Mucosa of descending colon (tissue), 3 donors: ENCODE data around the gene CLIP2. TPM values are rescaled to one million over a fixed set of nuclear protein-coding genes. Genes with fewer than 3 reads are reported as not detected.
A peak's percentile ranks its signal among the peaks of the same experiment; 100 is the strongest.

Experiments
- ATAC-seq: fragments of 200-7000 bp; cut with Tn5 transposase; one replicate; pipeline ENCODE4 v1.9.1; 2020; ENCODE audit warnings: mild to moderate bottlenecking, moderate library complexity
- DNase-seq, 3 donors: peaks; one replicate each; pipeline ENCODE4 v3.0.0-alpha.2; 2020
- H3K36me3 ChIP-seq: fragments of 200-600 bp; one replicate; pipeline ENCODE4 v1.8.0; 2021; ENCODE audit warnings: low read depth, mild to moderate bottlenecking
- H3K4me1 ChIP-seq: fragments of 200-600 bp; one replicate; pipeline ENCODE4 v1.8.0; 2021; ENCODE audit warnings: low read depth, mild to moderate bottlenecking
- H3K4me3 ChIP-seq: fragments of 200-600 bp; one replicate; pipeline ENCODE4 v1.8.0; 2021; ENCODE audit warnings: mild to moderate bottlenecking
- H3K9me3 ChIP-seq: fragments of 200-600 bp; one replicate; pipeline ENCODE4 v1.8.0; 2021; ENCODE audit warnings: mild to moderate bottlenecking
- intact Hi-C, 2 donors: fragments of 100-400 bp; cut with DNase I in 1 of 2; cut with micrococcal nuclease in 1 of 2; formaldehyde crosslinking; loops; one replicate each; pipeline versions ENCODE4 v1.11.0 to v1.11.1; 2022; cut with DNase I, micrococcal nuclease
- total RNA-seq, 3 donors: library from RNA; stranded (reverse); fragmentation: NEBNext Ultra II Directional in 2 of 3; extraction: Animal tissue kit (Norgen Biotek cat#: 25700) in 2 of 3; gene quantifications; one replicate each; pipeline versions ENCODE4 v1.2.1 to v1.2.4, GENCODE V29; 2021 to 2023
- TF ChIP-seq, protein P1 (sequence below): fragments of 200-600 bp; IDR thresholded peaks from one replicate; pipeline ENCODE4 v1.8.0; 2022; ENCODE audit warnings: antibody characterized with exemption, mild to moderate bottlenecking
- donor health status: DM: no; HTN: no; CAD: no; lungs with moderate emphysema.
- donor health status: DM: no; HTN: no; CAD: no.
- donor health status: DM: no; HTN: yes; CAD: no.

The CLIP2 gene
- total RNA-seq, 3 donors from 2014 or later: 57.6 to 77.7 (median 67.1) TPM

DNA sequence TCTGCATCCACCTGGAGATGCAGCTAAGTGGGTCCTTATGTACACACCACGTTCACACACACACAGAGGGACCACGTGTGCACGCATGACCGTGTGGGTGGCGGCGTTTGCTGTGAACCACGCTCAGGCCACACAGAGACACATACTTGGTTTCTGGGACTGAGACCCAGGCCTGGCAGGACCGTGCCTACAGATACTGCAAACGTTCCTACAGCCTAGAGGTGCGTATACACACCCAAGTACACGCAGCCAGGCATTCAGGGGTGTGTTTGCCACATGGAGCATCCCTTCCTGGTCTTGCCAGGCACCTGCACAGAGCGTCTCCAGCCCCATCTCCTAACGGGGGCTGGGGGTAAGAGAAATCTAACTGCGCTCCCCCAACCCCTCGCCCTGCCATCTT lies 115.5 kb downstream of the CLIP2 start:
- Histone ChIP-seq H3K4me3 (no peak overlapping the region), H3K36me3 (no peaks in the 10 kb centered on the region), H3K4me1 (no peaks in the 10 kb centered on the region), H3K9me3 (no peaks in the 10 kb centered on the region)
- intact Hi-C loops: loop anchor here (5.0 to 10.0 kb wide), 2 partner anchors 197 to 320 kb away; partner anchors contain the start of gene LIMK1 (in 1 of the 2)
- TF ChIP-seq, protein P1, sequence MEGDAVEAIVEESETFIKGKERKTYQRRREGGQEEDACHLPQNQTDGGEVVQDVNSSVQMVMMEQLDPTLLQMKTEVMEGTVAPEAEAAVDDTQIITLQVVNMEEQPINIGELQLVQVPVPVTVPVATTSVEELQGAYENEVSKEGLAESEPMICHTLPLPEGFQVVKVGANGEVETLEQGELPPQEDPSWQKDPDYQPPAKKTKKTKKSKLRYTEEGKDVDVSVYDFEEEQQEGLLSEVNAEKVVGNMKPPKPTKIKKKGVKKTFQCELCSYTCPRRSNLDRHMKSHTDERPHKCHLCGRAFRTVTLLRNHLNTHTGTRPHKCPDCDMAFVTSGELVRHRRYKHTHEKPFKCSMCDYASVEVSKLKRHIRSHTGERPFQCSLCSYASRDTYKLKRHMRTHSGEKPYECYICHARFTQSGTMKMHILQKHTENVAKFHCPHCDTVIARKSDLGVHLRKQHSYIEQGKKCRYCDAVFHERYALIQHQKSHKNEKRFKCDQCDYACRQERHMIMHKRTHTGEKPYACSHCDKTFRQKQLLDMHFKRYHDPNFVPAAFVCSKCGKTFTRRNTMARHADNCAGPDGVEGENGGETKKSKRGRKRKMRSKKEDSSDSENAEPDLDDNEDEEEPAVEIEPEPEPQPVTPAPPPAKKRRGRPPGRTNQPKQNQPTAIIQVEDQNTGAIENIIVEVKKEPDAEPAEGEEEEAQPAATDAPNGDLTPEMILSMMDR: no peak
- ATAC-seq (no peak), DNase-seq (no peak)

DNA sequence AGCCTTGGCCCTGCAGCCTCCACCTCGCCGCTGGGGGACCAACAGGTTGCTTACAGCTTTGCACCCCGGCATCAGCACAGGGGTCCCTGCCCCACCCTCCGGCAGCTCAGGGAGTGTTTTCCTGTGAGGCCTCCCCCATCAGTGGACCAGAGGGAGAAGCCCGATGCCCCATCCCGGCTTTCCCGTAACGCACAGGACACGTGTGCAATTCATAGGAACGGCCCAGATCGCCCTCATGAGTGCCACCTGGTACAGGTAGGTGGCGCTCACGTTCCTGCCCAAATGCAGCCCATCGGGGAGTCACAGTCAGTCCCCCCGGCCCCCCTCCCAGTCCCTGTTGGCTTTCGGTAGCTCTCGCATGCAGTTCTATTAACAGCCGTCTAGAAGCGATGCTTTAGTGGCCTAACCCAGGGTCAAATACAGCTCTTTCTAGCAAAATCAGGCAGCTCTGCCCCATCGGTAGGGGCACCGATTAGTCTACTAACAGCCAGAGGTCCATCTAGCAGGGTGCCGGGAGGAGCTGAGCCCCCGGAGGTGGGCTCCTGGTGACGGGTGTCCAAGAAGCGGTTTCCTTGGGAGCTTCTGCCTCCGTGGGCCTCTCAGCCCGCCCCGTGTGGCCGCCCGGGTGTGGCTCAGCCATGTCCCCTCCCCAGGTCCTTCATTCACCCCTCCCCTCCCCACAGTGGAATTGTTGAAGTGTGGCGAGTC lies 116.1 kb downstream of the CLIP2 start:
- Histone ChIP-seq H3K4me3 (no peak overlapping the region), H3K4me1 (no peaks in the 10 kb centered on the region), H3K9me3 (no peaks in the 10 kb centered on the region), H3K36me3 (no peaks in the 10 kb centered on the region)
- ATAC-seq: no peak
- intact Hi-C loops: loop anchor here in 1 of 2 donors (10.0 kb wide), 1 partner anchor 321 kb away; the partner anchor contains the start of gene LIMK1
- DNase-seq: peak in 1 of 3 donors; percentile 19
- TF ChIP-seq, protein P1: no peak

DNA sequence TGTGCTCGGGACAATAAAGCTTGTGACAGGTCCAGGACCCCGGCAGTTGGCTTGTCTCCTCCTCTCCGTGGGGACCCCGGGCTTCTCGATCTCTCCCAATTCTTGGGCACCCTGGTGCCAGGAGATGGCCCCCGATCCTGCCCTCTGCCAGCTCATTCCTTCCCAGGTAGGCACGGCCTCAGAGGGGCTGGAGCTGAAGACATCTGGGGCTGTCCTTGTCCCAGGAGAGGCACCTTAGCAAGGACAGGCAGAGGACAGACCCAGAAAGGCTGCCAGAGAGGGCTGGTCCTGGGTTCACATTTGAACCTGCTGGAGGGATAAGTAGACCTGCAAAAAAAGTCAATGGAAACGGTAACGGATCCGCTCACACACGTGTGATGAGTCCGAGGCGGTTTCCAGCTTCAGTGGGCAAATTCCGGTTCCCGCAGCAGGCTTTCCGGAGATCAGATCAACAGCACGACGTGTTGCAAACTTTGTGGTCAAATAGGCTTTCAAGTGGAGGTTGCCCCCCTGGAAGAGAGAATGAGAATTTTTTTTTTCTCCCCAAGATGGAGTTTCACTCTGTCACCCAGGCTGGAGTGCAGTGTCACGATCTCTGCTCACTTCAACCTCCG lies 116.8 kb downstream of the CLIP2 start:
- intact Hi-C loops: loop anchor here in 1 of 2 donors (10.0 kb wide), 1 partner anchor 321 kb away; the partner anchor contains the start of gene LIMK1
- no peaks in the 10 kb centered on the region for H3K36me3 ChIP-seq
- TF ChIP-seq, protein P1: no peak
- no peaks in the 10 kb centered on the region for H3K4me1 ChIP-seq
- ATAC-seq (no peak), DNase-seq (peak in 1 of 3 donors; percentile 21)
- no peak overlapping the region for H3K4me3 ChIP-seq
- no peaks in the 10 kb centered on the region for H3K9me3 ChIP-seq

DNA sequence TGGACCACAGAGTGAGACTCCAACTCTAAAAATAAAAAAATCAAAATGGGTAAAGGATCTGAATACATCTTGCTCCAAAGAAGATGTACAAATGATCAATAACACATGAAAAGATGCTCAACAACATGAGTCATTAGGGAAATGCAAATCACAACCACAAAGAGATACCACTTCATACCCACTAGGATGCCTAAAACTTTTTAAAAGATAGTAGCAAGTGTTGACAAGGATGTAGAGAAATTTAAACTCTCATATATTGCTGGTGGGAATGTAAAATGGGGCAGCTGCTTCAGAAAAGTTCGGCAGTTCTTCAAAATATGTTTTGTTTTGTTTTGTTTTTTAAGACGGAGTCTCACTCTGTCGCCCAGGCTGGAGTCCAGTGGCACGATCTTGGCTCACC lies 118.8 kb downstream of the CLIP2 start:
- TF ChIP-seq, protein P1: no peak
- Histone ChIP-seq H3K36me3 (no peaks in the 10 kb centered on the region), H3K4me1 (no peaks in the 10 kb centered on the region), H3K4me3 (no peak overlapping the region), H3K9me3 (no peaks in the 10 kb centered on the region)
- intact Hi-C loops: loop anchor here in 1 of 2 donors (10.0 kb wide), 1 partner anchor 323 kb away; the partner anchor contains the start of gene LIMK1
- DNase-seq (no peak), ATAC-seq (no peak)

DNA sequence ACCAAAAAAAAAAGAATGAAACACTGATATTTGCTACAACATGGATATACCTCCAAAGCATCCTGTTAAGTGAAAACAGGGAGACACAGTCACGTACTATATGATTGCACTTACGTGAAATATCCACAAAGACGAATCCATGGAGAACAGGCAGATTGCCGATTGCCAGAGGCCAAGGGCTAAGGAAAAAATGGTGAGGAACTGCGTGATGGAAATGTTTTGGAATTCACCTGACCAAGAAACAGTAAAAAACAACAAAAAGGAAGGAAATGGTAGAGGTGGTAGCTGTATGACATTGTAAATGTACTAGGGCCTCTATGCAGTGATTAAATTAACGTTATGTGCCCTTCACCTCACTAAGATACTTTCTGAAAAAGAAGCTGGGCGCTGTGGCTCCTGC lies 120.4 kb downstream of the CLIP2 start:
- Histone ChIP-seq H3K36me3 (no peaks in the 10 kb centered on the region), H3K4me1 (no peaks in the 10 kb centered on the region), H3K9me3 (no peaks in the 10 kb centered on the region), H3K4me3 (no peak overlapping the region)
- TF ChIP-seq, protein P1: no peak
- intact Hi-C loops: loop anchor here in 1 of 2 donors (10.0 kb wide), 1 partner anchor 325 kb away; the partner anchor contains the start of gene LIMK1
- no peak for DNase-seq
- no peak for ATAC-seq
